CD4-positive, CD25-positive, alpha-beta regulatory T cell (primary cell): ENCODE results near the gene CDH13. TPM values are rescaled to one million over a fixed set of nuclear protein-coding genes. Genes with fewer than 3 reads are reported as not detected.
A peak's percentile ranks its signal among the peaks of the same experiment; 100 is the strongest.

ENCODE experiments used
- ATAC-seq, 2 donors: fragments of 150-1000 bp; cut with Tn5 transposase; one replicate each; pipeline ENCODE4 v1.10.0; 2021; ENCODE audit warnings: low read depth in 2 of 2, moderate number of reproducible peaks in 2 of 2, moderate library complexity in 1 of 2
- DNase-seq, 3 donors: peaks; one replicate each; pipeline versions ENCODE4 v3.0.0 to v3.0.0-alpha.2; 2012 to 2022; ENCODE audit warnings: mixed read lengths in 1 of 3
- H3K27ac ChIP-seq: one replicate; pipeline ENCODE4 v1.7.0; 2013; ENCODE audit warnings: mild to moderate bottlenecking, low read length; ENCODE audit not compliant: insufficient read depth, poor library complexity, severe bottlenecking
- H3K27me3 ChIP-seq: one replicate; pipeline ENCODE4 v1.7.0; 2013; ENCODE audit warnings: low read length; ENCODE audit not compliant: control insufficient read depth, insufficient read depth
- H3K36me3 ChIP-seq: one replicate; pipeline ENCODE4 v1.7.0; 2013; ENCODE audit warnings: mild to moderate bottlenecking, low read length, moderate library complexity; ENCODE audit not compliant: control insufficient read depth, insufficient read depth
- H3K4me1 ChIP-seq: 2 replicates; pipeline ENCODE4 v1.7.0; 2013; ENCODE audit warnings: mild to moderate bottlenecking, low read length; ENCODE audit not compliant: insufficient read depth, control insufficient read depth, poor library complexity, severe bottlenecking
- H3K4me3 ChIP-seq: one replicate; pipeline ENCODE4 v1.7.0; 2013; ENCODE audit warnings: low read depth, mild to moderate bottlenecking, low read length, moderate library complexity
- H3K9me3 ChIP-seq, 2 experiments: 1 replicate in 1 of 2; 2 replicates in 1 of 2; pipeline ENCODE4 v1.7.0; 2013; ENCODE audit warnings: low read length in 2 of 2, mild to moderate bottlenecking in 1 of 2, moderate library complexity in 1 of 2; ENCODE audit not compliant: control insufficient read depth in 2 of 2
- H3K27ac Mint-ChIP-seq, 3 donors: one replicate each; pipeline ENCODE4 v1.8.0; 2020 to 2022; ENCODE audit warnings: mild to moderate bottlenecking in 3 of 3, mixed read lengths in 3 of 3, moderate library complexity in 2 of 3
- H3K27me3 Mint-ChIP-seq: one replicate; pipeline ENCODE4 v1.8.0; 2022; ENCODE audit warnings: mild to moderate bottlenecking, mixed read lengths
- H3K36me3 Mint-ChIP-seq: one replicate; pipeline ENCODE4 v1.8.0; 2020; ENCODE audit warnings: mixed read lengths
- H3K4me1 Mint-ChIP-seq, 4 donors: one replicate each; pipeline ENCODE4 v1.8.0; 2020 to 2022; ENCODE audit warnings: mixed read lengths in 4 of 4, mild to moderate bottlenecking in 1 of 4
- H3K4me3 Mint-ChIP-seq, 4 donors: one replicate each; pipeline ENCODE4 v1.8.0; 2020 to 2022; ENCODE audit warnings: mild to moderate bottlenecking in 4 of 4, mixed read lengths in 4 of 4, moderate library complexity in 3 of 4
- H3K9me3 Mint-ChIP-seq, 7 donors: one replicate each; pipeline ENCODE4 v1.8.0; 2020 to 2022; ENCODE audit warnings: mixed read lengths in 7 of 7, mild to moderate bottlenecking in 3 of 7, moderate library complexity in 2 of 7
- polyA plus RNA-seq, 4 donors: library from polyadenylated mRNA; unstranded; fragments of 300-500 nt; fragmentation: Illumina TruSeq; gene quantifications; one replicate each; pipeline ENCODE4 v1.2.3, GENCODE V29; 2021
- total RNA-seq: library from RNA; stranded (reverse); gene quantifications from one replicate; pipeline ENCODE4 v1.2.3, GENCODE V29; 2022

CDH13 gene
- total and polyA plus RNA-seq, 5 donors from 2014 or later: not detected

DNA sequence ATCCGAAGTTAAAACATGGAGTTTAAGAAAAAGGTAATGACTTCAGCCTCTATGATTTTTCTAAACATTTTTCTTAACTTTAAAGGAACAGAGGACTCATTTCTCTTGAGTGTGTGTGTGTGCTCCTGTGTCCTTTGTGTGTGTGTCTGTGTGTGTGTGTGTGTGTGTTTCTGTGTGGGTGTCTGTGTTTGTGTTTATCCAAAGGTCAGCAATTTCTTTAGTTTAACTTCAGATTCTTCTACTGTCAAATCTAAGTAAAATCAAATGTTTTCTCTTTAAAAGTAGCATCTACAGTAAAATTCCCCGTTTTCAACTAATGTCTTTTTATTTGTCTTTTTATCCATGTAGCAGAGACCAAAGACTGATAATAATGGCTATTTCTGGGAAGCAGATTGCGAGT, 1212.8 kb downstream of the CDH13 start:
- Mint-ChIP-seq H3K27me3 (peaks cover 42% of the 10 kb centered on the region), H3K4me3 (no peak overlapping the region), H3K4me1 (peaks cover 4 to 17% (median 9%) of the 10 kb centered on the region in 4 donors), H3K36me3 (no peaks in the 10 kb centered on the region), H3K27ac (no peak overlapping the region), H3K9me3 (peaks cover 0 to 2% (median 0%) of the 10 kb centered on the region in 7 donors)
- DNase-seq (no peak), ATAC-seq (no peak)
- Histone ChIP-seq H3K36me3 (no peaks in the 10 kb centered on the region), H3K27me3 (peaks cover 6% of the 10 kb centered on the region), H3K4me3 (no peak overlapping the region), H3K4me1 (no peaks in the 10 kb centered on the region), H3K9me3 (no peaks in the 10 kb centered on the region), H3K27ac (no peak overlapping the region)

DNA sequence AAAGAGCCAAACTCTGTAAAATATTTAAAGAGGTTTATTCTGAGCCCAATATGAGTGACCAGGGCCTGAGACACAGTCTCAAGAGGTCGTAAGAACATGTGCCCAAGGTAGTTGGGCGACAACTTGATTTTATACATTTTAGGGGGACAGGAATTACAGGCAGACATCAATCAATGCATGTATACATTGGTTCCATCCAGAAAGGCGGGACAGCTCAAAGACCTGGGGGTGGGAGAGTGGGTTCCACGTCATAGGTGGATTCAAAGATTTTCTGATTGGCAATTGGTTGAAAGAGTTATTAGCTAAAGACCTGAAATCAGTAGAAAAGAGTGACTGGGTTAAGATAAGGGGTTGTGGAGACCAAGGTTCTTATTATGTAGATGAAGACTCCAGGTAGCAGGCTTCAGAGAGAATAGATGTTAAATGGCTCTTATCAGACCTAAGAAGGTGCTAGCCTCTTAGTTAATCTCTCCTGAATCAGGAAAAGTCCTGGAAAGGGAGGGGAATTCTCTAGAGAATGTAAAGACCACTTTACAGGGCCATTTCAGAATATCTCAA, 1213.4 kb downstream of the CDH13 start:
- Mint-ChIP-seq H3K27me3 (peaks cover 42% of the 10 kb centered on the region), H3K4me3 (no peak overlapping the region), H3K36me3 (no peaks in the 10 kb centered on the region), H3K4me1 (peaks cover 4 to 14% (median 9%) of the 10 kb centered on the region in 4 donors), H3K27ac (no peak overlapping the region), H3K9me3 (peaks cover 0 to 2% (median 0%) of the 10 kb centered on the region in 7 donors)
- H3K27ac ChIP-seq: no peak overlapping the region
- DNase-seq (no peak), ATAC-seq (no peak)
- H3K27me3 ChIP-seq: peaks cover 6% of the 10 kb centered on the region
- no peaks in the 10 kb centered on the region for H3K36me3 ChIP-seq
- H3K4me1 ChIP-seq: no peaks in the 10 kb centered on the region
- no peaks in the 10 kb centered on the region for H3K9me3 ChIP-seq
- H3K4me3 ChIP-seq: no peak overlapping the region

DNA sequence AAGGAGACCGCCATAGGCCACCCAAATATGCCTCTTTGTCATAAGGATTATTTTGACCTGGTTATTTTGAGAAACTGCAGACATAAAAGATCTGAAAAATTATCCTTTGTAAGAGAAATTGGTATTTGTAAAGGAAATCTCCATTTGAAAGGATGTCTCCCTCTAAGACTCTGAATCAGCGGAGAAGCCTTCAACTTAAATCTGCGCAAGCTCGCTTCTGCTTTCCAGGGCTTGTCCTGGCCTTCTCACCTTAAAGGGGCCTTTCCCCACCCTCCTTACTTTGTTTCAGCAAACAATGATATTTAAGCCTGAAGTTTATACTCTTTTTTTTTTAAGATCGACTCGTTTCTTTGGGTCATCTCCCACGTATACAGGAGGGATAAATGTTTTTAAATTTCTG, 1215.5 kb downstream of the CDH13 start:
- Histone ChIP-seq H3K4me1 (no peaks in the 10 kb centered on the region), H3K36me3 (no peaks in the 10 kb centered on the region), H3K4me3 (no peak overlapping the region), H3K27me3 (peaks cover 4% of the 10 kb centered on the region), H3K9me3 (no peaks in the 10 kb centered on the region), H3K27ac (no peak overlapping the region)
- Mint-ChIP-seq H3K9me3 (no peaks in the 10 kb centered on the region), H3K27me3 (peaks cover 42% of the 10 kb centered on the region), H3K36me3 (no peaks in the 10 kb centered on the region), H3K4me1 (no peaks in the 10 kb centered on the region), H3K4me3 (no peak overlapping the region), H3K27ac (no peak overlapping the region)
- DNase-seq (no peak), ATAC-seq (no peak)

DNA sequence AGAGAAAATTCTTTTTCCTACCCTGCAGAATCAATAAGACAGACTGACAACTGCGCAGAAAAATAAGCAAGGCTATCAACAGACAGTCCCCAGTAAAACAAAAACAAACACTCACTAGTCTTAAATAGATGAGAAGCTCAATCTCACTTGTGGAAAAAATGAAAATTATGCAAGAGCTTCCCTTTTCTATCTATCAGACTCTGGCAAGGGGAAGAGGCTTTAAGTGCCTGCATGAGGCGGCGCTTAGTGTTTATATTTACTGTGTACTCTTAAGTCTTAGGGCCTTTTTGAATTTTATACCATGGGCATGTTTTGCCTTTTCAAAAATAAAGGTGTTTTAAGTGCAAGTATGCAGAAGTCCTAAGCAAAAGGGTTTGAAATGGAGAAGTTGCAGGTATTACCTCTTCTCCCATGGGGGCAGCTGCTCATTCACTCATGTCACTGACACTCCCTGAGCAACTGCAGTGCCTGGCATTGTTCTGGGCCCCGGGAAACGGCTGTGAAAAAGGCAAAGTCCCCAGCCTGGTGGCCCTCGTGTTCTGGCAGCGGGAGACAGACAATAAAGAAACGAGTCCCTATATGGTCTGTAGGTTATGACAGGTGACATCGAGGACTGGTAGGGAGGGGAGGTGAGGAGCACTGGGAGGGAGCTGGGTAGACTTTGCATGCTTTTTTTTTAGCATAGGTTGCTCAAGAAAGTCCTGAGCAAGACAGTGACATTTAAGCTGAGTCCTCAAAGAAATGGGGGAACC, 1216.2 kb downstream of the CDH13 start:
- no peaks in the 10 kb centered on the region for H3K4me1 Mint-ChIP-seq
- Histone ChIP-seq H3K27ac (no peak overlapping the region), H3K4me3 (no peak overlapping the region), H3K9me3 (no peaks in the 10 kb centered on the region), H3K27me3 (peaks cover 4% of the 10 kb centered on the region), H3K36me3 (no peaks in the 10 kb centered on the region), H3K4me1 (no peaks in the 10 kb centered on the region)
- no peaks in the 10 kb centered on the region for H3K36me3 Mint-ChIP-seq
- peak overlapping the region in 1 of 3 donors; percentile 0 for H3K27ac Mint-ChIP-seq
- H3K27me3 Mint-ChIP-seq: peaks cover 40% of the 10 kb centered on the region
- ATAC-seq (no peak), DNase-seq (no peak)
- no peak overlapping the region for H3K4me3 Mint-ChIP-seq
- no peaks in the 10 kb centered on the region for H3K9me3 Mint-ChIP-seq

DNA sequence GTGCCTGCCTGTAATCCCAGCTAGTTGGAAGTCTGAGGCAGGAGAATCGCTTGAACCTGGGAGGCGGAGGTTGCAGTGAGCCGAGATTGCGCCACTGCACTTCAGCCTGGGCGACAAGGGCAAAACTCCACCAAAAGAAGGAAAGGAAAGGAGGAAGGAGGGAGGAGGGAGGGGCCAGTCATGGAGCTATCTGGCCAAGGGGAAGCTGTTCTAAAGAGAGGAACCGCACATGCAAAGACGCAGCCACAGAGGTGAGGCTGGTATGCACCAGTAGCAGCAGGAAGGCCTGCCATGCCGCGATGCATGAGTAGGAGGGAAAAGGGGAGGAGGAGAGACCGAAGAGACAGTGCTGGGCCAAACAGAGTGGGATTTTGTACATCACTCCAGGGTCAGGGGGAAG, 1216.9 kb downstream of the CDH13 start:
- H3K4me3 Mint-ChIP-seq: no peak overlapping the region
- DNase-seq (no peak), ATAC-seq (no peak)
- H3K36me3 ChIP-seq: no peaks in the 10 kb centered on the region
- H3K27me3 ChIP-seq: no peaks in the 10 kb centered on the region
- peak overlapping the region in 1 of 3 donors; percentile 0 for H3K27ac Mint-ChIP-seq
- H3K36me3 Mint-ChIP-seq: no peaks in the 10 kb centered on the region
- H3K27ac ChIP-seq: no peak overlapping the region
- H3K9me3 ChIP-seq: no peaks in the 10 kb centered on the region
- no peaks in the 10 kb centered on the region for H3K4me1 ChIP-seq
- peaks cover 36% of the 10 kb centered on the region for H3K27me3 Mint-ChIP-seq
- H3K4me1 Mint-ChIP-seq: no peaks in the 10 kb centered on the region
- H3K9me3 Mint-ChIP-seq: no peaks in the 10 kb centered on the region
- no peak overlapping the region for H3K4me3 ChIP-seq

DNA sequence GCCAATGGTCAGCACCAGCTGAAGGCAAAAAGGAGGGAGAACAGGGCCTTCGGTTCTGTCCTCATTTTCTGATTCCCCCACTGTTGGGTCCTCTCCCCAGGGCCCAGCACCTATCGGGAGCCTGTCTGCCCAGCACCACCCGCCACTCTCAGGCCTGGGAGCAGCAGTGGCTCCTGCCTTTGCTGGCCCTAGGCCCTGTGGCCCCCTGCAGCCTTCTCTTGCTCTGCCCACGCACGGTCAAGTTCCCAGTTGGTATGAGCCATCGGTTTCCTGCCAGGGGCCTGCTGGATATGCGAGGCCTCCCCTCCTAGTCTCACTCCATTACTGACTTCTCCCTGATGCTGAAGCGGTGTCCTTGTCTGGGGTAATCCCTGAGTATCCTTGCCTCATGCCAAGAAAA, 1218.5 kb downstream of the CDH13 start:
- Mint-ChIP-seq H3K36me3 (no peaks in the 10 kb centered on the region), H3K27me3 (peaks cover 34% of the 10 kb centered on the region), H3K4me3 (no peak overlapping the region), H3K9me3 (no peaks in the 10 kb centered on the region), H3K4me1 (no peaks in the 10 kb centered on the region), H3K27ac (no peak overlapping the region)
- H3K27me3 ChIP-seq: no peaks in the 10 kb centered on the region
- H3K27ac ChIP-seq: no peak overlapping the region
- H3K4me1 ChIP-seq: no peaks in the 10 kb centered on the region
- H3K36me3 ChIP-seq: no peaks in the 10 kb centered on the region
- DNase-seq (no peak), ATAC-seq (no peak)
- H3K4me3 ChIP-seq: no peak overlapping the region
- no peaks in the 10 kb centered on the region for H3K9me3 ChIP-seq

DNA sequence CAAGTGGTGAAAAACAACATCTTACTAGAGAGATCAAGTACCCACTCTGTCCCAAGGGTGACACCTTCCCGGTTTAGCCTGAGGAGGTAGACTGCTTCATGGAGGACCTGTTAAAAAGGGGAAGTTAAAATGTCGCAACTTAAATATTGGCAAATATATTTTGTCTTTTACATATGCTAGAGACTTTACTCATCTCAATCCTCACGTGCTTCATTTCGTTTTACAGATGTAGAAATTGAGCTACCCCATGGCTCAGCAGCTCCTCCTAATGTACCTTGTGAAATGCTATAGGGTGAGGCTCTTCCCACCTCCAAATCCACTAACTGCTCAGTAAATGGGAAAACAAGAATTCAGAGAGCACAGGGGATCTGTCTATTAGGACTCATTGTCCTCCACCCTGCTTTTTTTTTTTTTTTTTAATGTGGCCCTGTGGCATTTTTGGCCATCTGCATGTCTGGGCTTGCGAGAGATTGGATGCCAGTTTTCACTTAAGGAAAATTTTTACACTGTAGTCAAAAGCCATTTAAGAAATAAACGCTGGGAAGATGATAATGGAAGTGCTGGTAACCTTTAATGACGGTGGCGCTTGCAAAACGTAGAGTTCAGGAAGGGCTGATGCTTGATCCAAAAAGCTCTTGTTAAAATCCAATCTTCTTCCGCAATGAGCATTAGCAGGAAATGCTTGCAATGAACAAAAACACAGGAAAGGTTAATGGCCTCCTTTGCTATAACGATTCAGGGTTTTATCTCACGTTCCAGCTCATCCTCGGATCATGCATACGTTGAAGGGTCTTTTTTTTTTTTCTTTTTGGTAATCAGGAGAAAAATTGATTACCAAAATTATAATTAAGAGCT, 1220.8 kb downstream of the CDH13 start:
- no peak for DNase-seq
- Histone ChIP-seq H3K27me3 (no peaks in the 10 kb centered on the region), H3K36me3 (no peaks in the 10 kb centered on the region), H3K4me1 (no peaks in the 10 kb centered on the region), H3K9me3 (no peaks in the 10 kb centered on the region), H3K27ac (no peak overlapping the region), H3K4me3 (no peak overlapping the region)
- Mint-ChIP-seq H3K4me1 (no peaks in the 10 kb centered on the region), H3K27ac (no peak overlapping the region), H3K9me3 (no peaks in the 10 kb centered on the region), H3K27me3 (peaks cover 32% of the 10 kb centered on the region), H3K4me3 (no peak overlapping the region), H3K36me3 (no peaks in the 10 kb centered on the region)
- ATAC-seq: no peak
